ENCODE measurements around the gene PHF21A. TPM values are rescaled to one million over a fixed set of nuclear protein-coding genes. Genes with fewer than 3 reads are reported as not detected.

PHF21A gene
- total RNA-seq, 2 experiments from 2014 or later, result 59.5 to 66.2 TPM

DNA sequence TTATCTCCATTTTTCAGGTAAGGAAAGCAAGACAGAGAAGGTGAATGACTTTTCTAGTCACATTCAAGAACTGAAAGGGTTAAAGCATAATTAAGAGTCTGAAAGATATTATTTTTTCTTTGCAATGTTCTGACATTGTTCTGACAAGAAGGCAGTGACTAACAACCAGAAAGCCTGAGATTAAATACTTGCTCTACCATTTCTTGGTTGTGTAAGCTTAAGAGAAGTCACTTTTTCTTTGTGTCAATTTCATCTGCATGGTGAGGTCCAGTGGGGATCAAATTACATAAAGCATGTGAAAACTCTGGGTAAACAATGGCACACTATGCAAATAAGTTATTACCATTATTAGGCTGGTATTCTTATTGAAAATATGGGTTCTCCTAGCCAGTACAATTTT, 73.7 kb downstream of the PHF21A start:
- TF ChIP-seq, protein P1, sequence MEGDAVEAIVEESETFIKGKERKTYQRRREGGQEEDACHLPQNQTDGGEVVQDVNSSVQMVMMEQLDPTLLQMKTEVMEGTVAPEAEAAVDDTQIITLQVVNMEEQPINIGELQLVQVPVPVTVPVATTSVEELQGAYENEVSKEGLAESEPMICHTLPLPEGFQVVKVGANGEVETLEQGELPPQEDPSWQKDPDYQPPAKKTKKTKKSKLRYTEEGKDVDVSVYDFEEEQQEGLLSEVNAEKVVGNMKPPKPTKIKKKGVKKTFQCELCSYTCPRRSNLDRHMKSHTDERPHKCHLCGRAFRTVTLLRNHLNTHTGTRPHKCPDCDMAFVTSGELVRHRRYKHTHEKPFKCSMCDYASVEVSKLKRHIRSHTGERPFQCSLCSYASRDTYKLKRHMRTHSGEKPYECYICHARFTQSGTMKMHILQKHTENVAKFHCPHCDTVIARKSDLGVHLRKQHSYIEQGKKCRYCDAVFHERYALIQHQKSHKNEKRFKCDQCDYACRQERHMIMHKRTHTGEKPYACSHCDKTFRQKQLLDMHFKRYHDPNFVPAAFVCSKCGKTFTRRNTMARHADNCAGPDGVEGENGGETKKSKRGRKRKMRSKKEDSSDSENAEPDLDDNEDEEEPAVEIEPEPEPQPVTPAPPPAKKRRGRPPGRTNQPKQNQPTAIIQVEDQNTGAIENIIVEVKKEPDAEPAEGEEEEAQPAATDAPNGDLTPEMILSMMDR (IDR thresholded peaks at IDR 0.05), result no peak
- no peaks in the 10 kb centered on the region for H3K27me3 ChIP-seq (ENCODE audit: control insufficient read depth in 1 of 2, insufficient read depth in 2 of 2, low read length in 2 of 2)
- H3K4me3 ChIP-seq (ENCODE audit: low read length), result no peak overlapping the region
- Mint-ChIP-seq H3K4me3 (no peak overlapping the region), H3K27ac (no peak overlapping the region), H3K4me1 (ENCODE audit: low read depth) (peaks cover 19% of the 10 kb centered on the region), H3K36me3 (ENCODE audit: low read depth) (peaks cover 46% of the 10 kb centered on the region), H3K9me3 (peaks cover 3% of the 10 kb centered on the region), H3K27me3 (no peaks in the 10 kb centered on the region)
- H3K9me3 ChIP-seq (ENCODE audit: control insufficient read depth in 1 of 2, insufficient read depth in 1 of 2, low read length in 2 of 2), result no peaks in the 10 kb centered on the region
- no peak overlapping the region for H3K27ac ChIP-seq (ENCODE audit: low read depth in 1 of 2, low read length in 2 of 2)
- POLR2A ChIA-PET, result no interaction called here
- no peaks in the 10 kb centered on the region for H3K4me1 ChIP-seq (ENCODE audit: insufficient read depth, low read length)
- H3K36me3 ChIP-seq (ENCODE audit: insufficient read depth, low read length), result peaks cover 17% of the 10 kb centered on the region
- intact Hi-C loops (cut with DNase I, micrococcal nuclease), result no loop called here
- CTCF ChIA-PET, result no interaction called here
- ATAC-seq (ENCODE audit: poor library complexity), result no peak
- DNase-seq, result no peak

DNA sequence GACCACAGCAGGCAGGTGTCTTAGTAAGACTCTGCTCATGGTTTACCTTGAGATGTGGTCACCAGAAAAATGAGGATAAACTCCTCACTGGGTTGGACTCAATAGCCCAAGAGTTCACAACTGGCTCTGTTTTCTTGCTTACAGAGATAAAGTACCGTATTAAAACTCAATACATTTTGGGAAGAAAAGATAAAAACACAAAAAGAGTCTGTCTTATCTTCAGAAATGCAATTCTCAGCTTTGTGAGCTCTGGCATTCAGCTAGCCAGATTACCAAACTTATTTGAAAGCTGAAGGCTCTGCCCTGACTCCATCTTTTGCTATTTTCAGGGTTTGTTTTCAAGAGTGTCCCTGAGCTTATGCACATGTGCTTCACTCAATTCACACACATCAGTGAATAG, 75.4 kb downstream of the PHF21A start:
- no peaks in the 10 kb centered on the region for H3K9me3 ChIP-seq (ENCODE audit: control insufficient read depth in 1 of 2, insufficient read depth in 1 of 2, low read length in 2 of 2)
- intact Hi-C loops (cut with DNase I, micrococcal nuclease), result no loop called here
- H3K4me3 ChIP-seq (ENCODE audit: low read length), result no peak overlapping the region
- DNase-seq (no peak), ATAC-seq (ENCODE audit: poor library complexity) (no peak)
- H3K27ac ChIP-seq (ENCODE audit: low read depth in 1 of 2, low read length in 2 of 2), result no peak overlapping the region
- TF ChIP-seq, protein P1 (IDR thresholded peaks at IDR 0.05), result no peak
- Mint-ChIP-seq H3K4me3 (no peak overlapping the region), H3K9me3 (peaks cover 3% of the 10 kb centered on the region), H3K4me1 (ENCODE audit: low read depth) (peaks cover 36% of the 10 kb centered on the region), H3K36me3 (ENCODE audit: low read depth) (peaks cover 29% of the 10 kb centered on the region), H3K27ac (no peak overlapping the region), H3K27me3 (no peaks in the 10 kb centered on the region)
- no peaks in the 10 kb centered on the region for H3K27me3 ChIP-seq (ENCODE audit: control insufficient read depth in 1 of 2, insufficient read depth in 2 of 2, low read length in 2 of 2)
- POLR2A ChIA-PET, result interaction anchor here (0.5 kb wide), 1 partner anchor 543 kb away, joined by 3 read pairs; no protein-coding TSS in a partner anchor
- H3K4me1 ChIP-seq (ENCODE audit: insufficient read depth, low read length), result no peaks in the 10 kb centered on the region
- CTCF ChIA-PET, result interaction anchor here (1.2 kb wide), 1 partner anchor 26 kb away, joined by 3 read pairs; no protein-coding TSS in a partner anchor
- peaks cover 17% of the 10 kb centered on the region for H3K36me3 ChIP-seq (ENCODE audit: insufficient read depth, low read length)

DNA sequence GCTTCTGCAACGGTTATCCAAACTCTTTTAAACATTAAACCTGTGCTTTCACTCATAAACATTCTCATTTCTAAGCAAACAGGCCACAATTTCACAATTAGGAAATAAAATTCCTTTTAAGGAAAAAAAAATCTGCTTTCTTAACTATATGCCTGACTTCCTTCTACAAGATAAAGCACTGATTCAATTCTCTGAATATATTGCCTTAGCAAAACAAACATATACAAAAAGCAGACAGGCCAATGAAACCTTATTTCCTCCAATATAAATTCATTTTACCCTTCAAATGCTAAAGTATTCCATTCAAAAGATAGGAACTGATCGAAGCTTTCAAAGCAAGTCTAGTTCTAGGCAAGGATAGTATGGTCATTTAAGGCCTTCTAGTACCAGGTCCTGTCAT, 76.7 kb downstream of the PHF21A start:
- TF ChIP-seq, protein P1 (IDR thresholded peaks at IDR 0.05), result no peak
- H3K4me1 Mint-ChIP-seq (ENCODE audit: low read depth), result peaks cover 46% of the 10 kb centered on the region
- H3K27me3 Mint-ChIP-seq, result no peaks in the 10 kb centered on the region

More for the DNA sequence above, 76.7 kb downstream of the PHF21A start:
- no peak overlapping the region for H3K27ac ChIP-seq (ENCODE audit: low read depth in 1 of 2, low read length in 2 of 2)
- H3K9me3 Mint-ChIP-seq, result peaks cover 3% of the 10 kb centered on the region
- H3K4me1 ChIP-seq (ENCODE audit: insufficient read depth, low read length), result no peaks in the 10 kb centered on the region
- POLR2A ChIA-PET, result no interaction called here
- intact Hi-C loops (cut with DNase I, micrococcal nuclease), result no loop called here
- no peak overlapping the region for H3K4me3 Mint-ChIP-seq
- CTCF ChIA-PET, result no interaction called here
- no peak overlapping the region for H3K27ac Mint-ChIP-seq
- peaks cover 20% of the 10 kb centered on the region for H3K36me3 Mint-ChIP-seq (ENCODE audit: low read depth)
- H3K9me3 ChIP-seq (ENCODE audit: control insufficient read depth in 1 of 2, insufficient read depth in 1 of 2, low read length in 2 of 2), result no peaks in the 10 kb centered on the region
- ATAC-seq (ENCODE audit: poor library complexity) (no peak), DNase-seq (no peak)
- no peak overlapping the region for H3K4me3 ChIP-seq (ENCODE audit: low read length)
- no peaks in the 10 kb centered on the region for H3K27me3 ChIP-seq (ENCODE audit: control insufficient read depth in 1 of 2, insufficient read depth in 2 of 2, low read length in 2 of 2)
- peaks cover 10% of the 10 kb centered on the region for H3K36me3 ChIP-seq (ENCODE audit: insufficient read depth, low read length)

Measured in CD4-positive, alpha-beta T cell (primary cell).